GM23248 (cell line): Measurements from ENCODE around the gene EBF4.

ENCODE experiments used
- EZH2 ChIP-seq: fragments of 200-600 bp; sonication (generic); IDR thresholded peaks from 2 replicates; pipeline ENCODE4 v1.6.1; 2018; ENCODE audit warnings: antibody characterized with exemption, mild to moderate bottlenecking; ENCODE audit not compliant: insufficient read depth, poor library complexity, severe bottlenecking
- EZH2phosphoT487 ChIP-seq: fragments of 200-600 bp; sonication (generic); IDR thresholded peaks from 2 replicates; pipeline ENCODE4 v1.6.1; 2018; ENCODE audit warnings: antibody characterized with exemption, moderate library complexity, mild to moderate bottlenecking, low read depth; ENCODE audit not compliant: insufficient read depth

DNA sequence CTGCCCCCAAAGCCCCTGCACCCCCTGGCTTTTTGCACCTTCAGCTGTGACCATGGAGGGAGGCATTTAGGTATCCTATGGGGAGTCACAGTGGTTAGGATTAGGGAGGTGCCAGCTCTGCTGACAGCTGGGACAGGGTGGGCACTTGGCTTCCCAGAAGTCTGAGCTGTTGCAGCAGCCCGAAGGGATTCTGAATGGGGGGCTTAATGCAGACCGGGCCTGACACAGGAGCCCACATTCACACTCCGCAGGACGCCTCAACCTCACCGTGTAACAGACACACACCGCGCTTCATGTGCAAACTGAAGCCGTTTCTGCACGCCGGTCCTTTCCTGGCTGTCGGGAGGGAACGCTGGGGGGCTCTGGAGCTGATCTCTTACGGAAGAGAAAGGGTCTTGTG, 1.9 kb downstream of the EBF4 start:
- no peak for TF ChIP-seq EZH2
- no peak for TF ChIP-seq EZH2phosphoT487
